ENCODE measurements around the gene FBXW4.

- TF ChIP-seq, protein P1, sequence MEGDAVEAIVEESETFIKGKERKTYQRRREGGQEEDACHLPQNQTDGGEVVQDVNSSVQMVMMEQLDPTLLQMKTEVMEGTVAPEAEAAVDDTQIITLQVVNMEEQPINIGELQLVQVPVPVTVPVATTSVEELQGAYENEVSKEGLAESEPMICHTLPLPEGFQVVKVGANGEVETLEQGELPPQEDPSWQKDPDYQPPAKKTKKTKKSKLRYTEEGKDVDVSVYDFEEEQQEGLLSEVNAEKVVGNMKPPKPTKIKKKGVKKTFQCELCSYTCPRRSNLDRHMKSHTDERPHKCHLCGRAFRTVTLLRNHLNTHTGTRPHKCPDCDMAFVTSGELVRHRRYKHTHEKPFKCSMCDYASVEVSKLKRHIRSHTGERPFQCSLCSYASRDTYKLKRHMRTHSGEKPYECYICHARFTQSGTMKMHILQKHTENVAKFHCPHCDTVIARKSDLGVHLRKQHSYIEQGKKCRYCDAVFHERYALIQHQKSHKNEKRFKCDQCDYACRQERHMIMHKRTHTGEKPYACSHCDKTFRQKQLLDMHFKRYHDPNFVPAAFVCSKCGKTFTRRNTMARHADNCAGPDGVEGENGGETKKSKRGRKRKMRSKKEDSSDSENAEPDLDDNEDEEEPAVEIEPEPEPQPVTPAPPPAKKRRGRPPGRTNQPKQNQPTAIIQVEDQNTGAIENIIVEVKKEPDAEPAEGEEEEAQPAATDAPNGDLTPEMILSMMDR (IDR thresholded peaks at IDR 0.05) = no peak
- no peak for TF ChIP-seq POLR2A (IDR thresholded peaks at IDR 0.05)
Measured at GRCh38 chr10:101570428-101571270, 124.3 kb downstream of the FBXW4 start.

Measured in right lobe of liver (tissue), 4 donors.